RWPE2 (cell line): ENCODE results near the gene ZBTB33.

ENCODE experiments used
- ATAC-seq: fragments of 200-7000 bp; cut with Tn5 transposase; 3 replicates; pipeline ENCODE4 v1.9.1; 2021; ENCODE audit warnings: low read depth
- DNase-seq: peaks from one replicate; pipeline ENCODE4 v3.0.0-alpha.2; 2020; ENCODE audit warnings: low spot score
- H3K27ac ChIP-seq: fragments of 450-650 bp; 2 replicates; pipeline ENCODE4 v1.5.1; 2017; ENCODE audit warnings: mild to moderate bottlenecking; ENCODE audit not compliant: poor library complexity, severe bottlenecking
- H3K27me3 ChIP-seq: fragments of 250-450 bp; sonication (Bioruptor Pico); 2 replicates; pipeline ENCODE4 v1.5.1; 2021; ENCODE audit warnings: mild to moderate bottlenecking, moderate library complexity; ENCODE audit not compliant: insufficient read depth, poor library complexity, severe bottlenecking
- H3K36me3 ChIP-seq: fragments of 250-450 bp; sonication (Bioruptor Pico); 2 replicates; pipeline ENCODE4 v1.5.1; 2020; ENCODE audit warnings: low read depth, mild to moderate bottlenecking, moderate library complexity
- H3K4me1 ChIP-seq: fragments of 250-450 bp; sonication (Bioruptor Pico); 2 replicates; pipeline ENCODE4 v1.5.1; 2021; ENCODE audit warnings: mild to moderate bottlenecking, moderate library complexity; ENCODE audit not compliant: insufficient read depth, poor library complexity, severe bottlenecking
- H3K4me3 ChIP-seq: fragments of 250-450 bp; sonication (Bioruptor Pico); 2 replicates; pipeline ENCODE4 v1.5.1; 2021; ENCODE audit warnings: mild to moderate bottlenecking, moderate library complexity; ENCODE audit not compliant: severe bottlenecking
- H3K9me3 ChIP-seq: fragments of 250-450 bp; sonication (Bioruptor Pico); 2 replicates; pipeline ENCODE4 v1.5.1; 2021; ENCODE audit warnings: mild to moderate bottlenecking, moderate library complexity; ENCODE audit not compliant: severe bottlenecking
- TF ChIP-seq, protein P1 (sequence below): fragments of 450-650 bp; IDR thresholded peaks from one replicate; pipeline ENCODE4 v1.5.1; 2017; ENCODE audit warnings: mild to moderate bottlenecking, moderate library complexity; ENCODE audit not compliant: poor library complexity, severe bottlenecking

ZBTB33 gene

DNA sequence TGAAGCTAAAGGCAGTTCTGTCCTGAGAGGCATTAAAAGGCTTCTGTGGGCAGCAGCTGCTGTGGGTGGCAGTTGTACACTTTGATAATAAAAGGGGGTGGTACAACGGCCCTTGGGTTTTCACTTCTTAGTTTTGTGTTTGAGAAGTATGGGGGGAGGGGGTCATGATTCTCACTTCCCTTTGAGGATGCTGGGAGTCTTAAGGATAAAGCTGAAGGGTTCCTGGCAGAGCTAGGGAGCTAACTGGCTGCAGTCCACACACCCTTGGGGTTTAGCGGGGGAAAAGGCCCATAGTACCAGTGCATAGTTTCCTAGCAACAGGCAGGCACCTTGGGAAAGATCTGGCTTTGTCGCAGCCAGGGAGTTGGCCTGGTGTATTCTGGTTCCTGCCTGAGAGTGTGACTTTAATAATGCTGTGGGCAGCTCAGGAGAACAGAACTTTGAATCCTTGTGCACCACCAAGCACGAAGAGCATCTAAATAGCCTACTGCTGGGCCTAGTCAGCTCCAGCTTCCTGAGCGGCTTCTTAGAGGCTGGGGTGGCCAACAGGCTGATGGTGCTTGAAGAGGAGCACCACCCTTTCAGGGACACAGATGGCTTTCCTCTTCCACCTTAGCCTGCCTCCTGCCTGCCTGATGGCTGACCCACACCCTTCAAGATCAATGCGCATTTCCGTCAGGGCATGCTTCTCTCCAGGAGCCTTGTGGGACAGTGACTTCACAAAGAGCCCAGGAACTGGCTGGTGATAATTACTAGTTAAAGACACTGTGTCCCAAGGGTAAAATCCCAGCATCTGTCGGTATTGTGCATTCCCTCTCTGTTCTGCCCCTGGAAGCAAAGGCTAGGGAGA lies 12.5 kb downstream of the ZBTB33 start:
- Histone ChIP-seq H3K27ac (no peak overlapping the region), H3K36me3 (no peaks in the 10 kb centered on the region), H3K4me3 (no peak overlapping the region), H3K4me1 (peaks cover 11% of the 10 kb centered on the region), H3K27me3 (no peaks in the 10 kb centered on the region), H3K9me3 (no peaks in the 10 kb centered on the region)
- TF ChIP-seq, protein P1, sequence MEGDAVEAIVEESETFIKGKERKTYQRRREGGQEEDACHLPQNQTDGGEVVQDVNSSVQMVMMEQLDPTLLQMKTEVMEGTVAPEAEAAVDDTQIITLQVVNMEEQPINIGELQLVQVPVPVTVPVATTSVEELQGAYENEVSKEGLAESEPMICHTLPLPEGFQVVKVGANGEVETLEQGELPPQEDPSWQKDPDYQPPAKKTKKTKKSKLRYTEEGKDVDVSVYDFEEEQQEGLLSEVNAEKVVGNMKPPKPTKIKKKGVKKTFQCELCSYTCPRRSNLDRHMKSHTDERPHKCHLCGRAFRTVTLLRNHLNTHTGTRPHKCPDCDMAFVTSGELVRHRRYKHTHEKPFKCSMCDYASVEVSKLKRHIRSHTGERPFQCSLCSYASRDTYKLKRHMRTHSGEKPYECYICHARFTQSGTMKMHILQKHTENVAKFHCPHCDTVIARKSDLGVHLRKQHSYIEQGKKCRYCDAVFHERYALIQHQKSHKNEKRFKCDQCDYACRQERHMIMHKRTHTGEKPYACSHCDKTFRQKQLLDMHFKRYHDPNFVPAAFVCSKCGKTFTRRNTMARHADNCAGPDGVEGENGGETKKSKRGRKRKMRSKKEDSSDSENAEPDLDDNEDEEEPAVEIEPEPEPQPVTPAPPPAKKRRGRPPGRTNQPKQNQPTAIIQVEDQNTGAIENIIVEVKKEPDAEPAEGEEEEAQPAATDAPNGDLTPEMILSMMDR, result no peak
- DNase-seq (no peak), ATAC-seq (no peak)

DNA sequence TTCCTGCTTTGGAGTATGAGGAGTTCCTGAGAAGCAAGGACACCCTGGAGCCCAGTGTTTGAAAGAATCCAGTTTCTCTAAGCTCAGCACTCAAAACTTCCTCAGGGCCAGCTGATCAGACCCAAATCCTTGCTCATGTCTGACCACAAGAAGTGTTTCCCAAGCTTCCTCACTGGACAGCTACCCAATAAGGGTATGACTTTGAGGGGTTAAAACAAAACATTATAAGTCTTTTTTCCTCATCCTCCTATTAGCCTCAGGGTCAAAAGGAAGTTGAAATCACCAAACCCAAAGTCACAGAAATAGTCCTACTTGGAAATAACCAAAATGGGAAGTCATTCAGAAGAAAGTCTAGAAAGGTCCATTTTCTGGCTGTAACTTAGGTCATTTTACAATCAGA lies 13.7 kb downstream of the ZBTB33 start:
- Histone ChIP-seq H3K27ac (no peak overlapping the region), H3K36me3 (no peaks in the 10 kb centered on the region), H3K4me3 (no peak overlapping the region), H3K9me3 (no peaks in the 10 kb centered on the region), H3K27me3 (no peaks in the 10 kb centered on the region), H3K4me1 (peaks cover 11% of the 10 kb centered on the region)
- ATAC-seq (no peak), DNase-seq (no peak)
- TF ChIP-seq, protein P1, result no peak

DNA sequence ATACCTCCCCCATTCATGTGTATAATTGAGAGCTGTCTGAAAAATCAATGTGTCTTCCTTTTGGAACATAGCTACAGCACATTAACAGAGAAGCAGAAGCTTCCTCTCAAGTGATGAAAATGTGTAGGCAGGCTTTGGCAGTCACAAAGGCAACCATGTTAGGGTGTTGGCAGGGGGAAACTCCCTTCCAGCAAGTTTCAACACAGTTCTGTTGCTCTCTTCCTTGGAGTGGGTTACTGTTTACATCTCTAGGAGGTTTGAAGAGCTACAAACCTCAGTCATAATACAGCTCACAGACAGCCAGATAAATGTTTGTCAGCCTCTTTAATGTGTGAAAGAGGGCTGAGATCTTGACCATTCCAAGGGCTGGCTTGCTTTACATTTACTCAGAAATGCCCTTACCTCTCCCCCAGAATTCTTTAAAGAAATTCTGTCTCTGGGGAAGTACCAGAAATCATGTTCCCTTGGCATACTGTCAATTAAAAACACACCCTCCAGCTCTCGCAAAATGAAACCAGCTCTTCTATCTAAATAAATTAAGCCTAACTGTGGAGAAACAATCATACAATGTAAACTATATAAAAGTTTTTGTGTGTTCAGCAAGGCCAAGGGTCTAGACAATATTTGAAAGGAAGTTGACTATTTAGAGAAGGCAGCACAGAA lies 18.9 kb downstream of the ZBTB33 start:
- DNase-seq (no peak), ATAC-seq (peak; percentile 41; the same call in 2 of the 3 replicates)
- H3K36me3 ChIP-seq, result no peaks in the 10 kb centered on the region
- H3K9me3 ChIP-seq, result no peaks in the 10 kb centered on the region
- H3K27me3 ChIP-seq, result no peaks in the 10 kb centered on the region
- no peak overlapping the region for H3K27ac ChIP-seq
- TF ChIP-seq, protein P1, result no peak
- no peak overlapping the region for H3K4me3 ChIP-seq
- peaks cover 3% of the 10 kb centered on the region for H3K4me1 ChIP-seq

DNA sequence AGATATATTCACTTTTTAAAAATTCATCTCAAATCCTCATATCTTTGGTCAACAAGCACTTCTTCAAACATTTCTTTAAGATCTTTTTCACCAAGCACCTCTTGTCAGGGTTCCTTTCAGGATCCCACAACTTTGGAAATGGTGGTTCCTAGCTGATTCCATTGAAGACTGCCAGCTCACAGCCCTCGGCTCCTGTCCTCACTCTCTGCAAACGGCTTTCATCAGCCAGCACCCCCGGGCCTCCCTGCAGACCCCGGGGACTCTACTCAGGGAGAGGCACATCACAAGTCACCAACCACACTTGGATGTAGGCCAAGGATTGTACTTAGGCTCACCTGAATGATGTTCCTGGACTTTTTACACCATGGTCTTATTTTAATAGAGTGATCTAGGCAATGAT lies 20.0 kb downstream of the ZBTB33 start:
- Histone ChIP-seq H3K27ac (no peak overlapping the region), H3K9me3 (no peaks in the 10 kb centered on the region), H3K27me3 (no peaks in the 10 kb centered on the region), H3K36me3 (no peaks in the 10 kb centered on the region), H3K4me1 (peaks cover 3% of the 10 kb centered on the region), H3K4me3 (no peak overlapping the region)
- DNase-seq (no peak), ATAC-seq (no peak)
- TF ChIP-seq, protein P1, result no peak
